ENCODE measurements around the gene SHISA3.

Gene SHISA3

DNA sequence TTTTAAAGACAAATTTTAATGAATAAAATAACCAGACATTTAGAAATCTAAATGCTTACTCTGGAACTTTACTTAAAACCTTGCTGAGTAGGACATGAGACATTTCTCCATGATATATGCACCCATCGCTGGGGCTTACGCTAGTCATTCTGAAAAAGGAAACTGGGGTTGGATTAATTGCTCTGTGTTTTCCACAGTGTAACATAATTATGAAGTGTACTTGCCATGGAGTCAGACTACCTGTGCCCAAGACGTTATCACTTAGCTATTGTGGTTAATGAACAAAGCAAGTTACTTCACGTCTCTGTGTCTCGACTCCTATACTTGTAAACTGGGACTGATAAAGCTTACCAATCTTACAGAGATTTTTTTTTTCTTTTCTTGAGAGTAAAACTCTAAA lies 47.8 kb downstream of the SHISA3 start:
- DNase-seq (ENCODE audit: low read depth, low spot score) = no peak

GRCh38 chr4:42446823-42447222 lies 49.5 kb downstream of the SHISA3 start:
- no peak for DNase-seq (ENCODE audit: low read depth, low spot score)
